ENCODE results near the gene CHFR. TPM values are rescaled to one million over a fixed set of nuclear protein-coding genes. Genes with fewer than 3 reads are reported as not detected.

Gene CHFR
- total and polyA plus RNA-seq, 2 of the 4 experiments (the other 2 are of a cell fraction), result 13.4 to 35.3 TPM

DNA sequence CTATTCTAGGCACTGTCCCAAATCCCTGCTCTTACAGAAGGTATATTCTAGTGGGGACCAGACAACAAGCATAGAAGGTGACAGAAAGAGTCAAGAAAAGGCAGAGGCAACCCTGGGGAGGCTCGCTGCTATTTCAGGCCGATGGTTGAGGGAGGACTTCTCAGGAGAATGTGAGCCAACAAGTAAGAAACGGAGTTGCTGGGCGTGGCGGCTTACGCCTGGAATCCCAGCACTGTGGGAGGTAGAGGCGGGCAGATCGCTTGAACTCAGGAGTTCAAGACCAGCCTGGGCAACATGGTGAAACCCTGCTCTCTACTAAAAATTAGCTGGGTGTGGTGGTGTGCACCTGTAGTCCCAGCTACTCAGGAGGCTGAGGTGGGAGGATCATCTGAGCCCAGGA is 54.1 kb downstream of the CHFR start:
- no peak overlapping the region for H4K91ac ChIP-seq (ENCODE audit: insufficient read depth, low read depth, low read length)
- H3K14ac ChIP-seq (replicated peaks; ENCODE audit: low read depth, low read length), result no peak overlapping the region
- H2BK15ac ChIP-seq (ENCODE audit: low read depth, low read length), result no peak overlapping the region
- dilution Hi-C loops (cut with HindIII; ENCODE audit: low sequenced_read_pairs, unreplicated experiment) (no loop called here), in situ Hi-C loops (cut with MboI; ENCODE audit: low sequenced_read_pairs) (no loop called here), intact Hi-C loops (cut with micrococcal nuclease) (no loop called here)
- H3K27ac ChIP-seq (ENCODE audit: insufficient read depth, low read length), result no peak overlapping the region
- H3K4me2 ChIP-seq (ENCODE audit: low read depth, low read length), result no peak overlapping the region
- peaks cover 0 to 22% of the 10 kb centered on the region in 2 experiments; a peak in 3 of 4 replicates for H3K79me1 ChIP-seq (ENCODE audit: low read depth in 1 of 2, low read length in 2 of 2)
- TF ChIP-seq, protein P1, sequence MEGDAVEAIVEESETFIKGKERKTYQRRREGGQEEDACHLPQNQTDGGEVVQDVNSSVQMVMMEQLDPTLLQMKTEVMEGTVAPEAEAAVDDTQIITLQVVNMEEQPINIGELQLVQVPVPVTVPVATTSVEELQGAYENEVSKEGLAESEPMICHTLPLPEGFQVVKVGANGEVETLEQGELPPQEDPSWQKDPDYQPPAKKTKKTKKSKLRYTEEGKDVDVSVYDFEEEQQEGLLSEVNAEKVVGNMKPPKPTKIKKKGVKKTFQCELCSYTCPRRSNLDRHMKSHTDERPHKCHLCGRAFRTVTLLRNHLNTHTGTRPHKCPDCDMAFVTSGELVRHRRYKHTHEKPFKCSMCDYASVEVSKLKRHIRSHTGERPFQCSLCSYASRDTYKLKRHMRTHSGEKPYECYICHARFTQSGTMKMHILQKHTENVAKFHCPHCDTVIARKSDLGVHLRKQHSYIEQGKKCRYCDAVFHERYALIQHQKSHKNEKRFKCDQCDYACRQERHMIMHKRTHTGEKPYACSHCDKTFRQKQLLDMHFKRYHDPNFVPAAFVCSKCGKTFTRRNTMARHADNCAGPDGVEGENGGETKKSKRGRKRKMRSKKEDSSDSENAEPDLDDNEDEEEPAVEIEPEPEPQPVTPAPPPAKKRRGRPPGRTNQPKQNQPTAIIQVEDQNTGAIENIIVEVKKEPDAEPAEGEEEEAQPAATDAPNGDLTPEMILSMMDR (conservative IDR thresholded peaks at IDR 0.05; ENCODE audit: low read depth, low read length), result no peak
- TF ChIP-seq MXI1 (IDR thresholded peaks at IDR 0.05; ENCODE audit: borderline replicate concordance, low read depth, low read length) (no peak), RCOR1 (IDR thresholded peaks at IDR 0.05; ENCODE audit: insufficient replicate concordance, low read length) (no peak), FOS (IDR thresholded peaks at IDR 0.05; ENCODE audit: low read depth, low read length) (no peak), CHD1 (IDR thresholded peaks at IDR 0.05; ENCODE audit: low read depth, low read length) (no peak), BHLHE40 (IDR thresholded peaks at IDR 0.05; ENCODE audit: low read depth, low read length) (no peak), CEBPB (IDR thresholded peaks at IDR 0.05; ENCODE audit: low read depth, low read length) (no peak), RAD21 (IDR thresholded peaks at IDR 0.05; ENCODE audit: low read length) (no peak), RFX5 (IDR thresholded peaks at IDR 0.05; ENCODE audit: low read depth, low read length) (no peak), SMC3 (IDR thresholded peaks at IDR 0.05; ENCODE audit: low read depth, low read length) (no peak), NFE2L2 (IDR thresholded peaks at IDR 0.05; ENCODE audit: low read depth, low read length) (no peak), USF2 (IDR thresholded peaks at IDR 0.05; ENCODE audit: low read depth, low read length) (no peak), ELK1 (IDR thresholded peaks at IDR 0.05; ENCODE audit: borderline replicate concordance, low read depth, low read length) (no peak)
- H3K36me3 ChIP-seq (ENCODE audit: control insufficient read depth, insufficient read depth, low read length), result peaks cover 22% of the 10 kb centered on the region
- no peak overlapping the region for H2AK9ac ChIP-seq (replicated peaks; ENCODE audit: low read depth, low read length, poor library complexity)
- H3K4me1 ChIP-seq (ENCODE audit: control insufficient read depth, insufficient read depth, low read length), result peaks cover 5% of the 10 kb centered on the region
- no TSS peak for BruUV-seq (replicated peaks)
- no peak overlapping the region for H3K4me3 ChIP-seq (ENCODE audit: insufficient read depth, low read depth, low read length)
- no peak overlapping the region for H3K56ac ChIP-seq (ENCODE audit: extremely low read depth, insufficient read depth, low read length)
- ATAC-seq (ENCODE audit: low read depth) (no peak), DNase-seq (no peak)
- H3K9ac ChIP-seq (ENCODE audit: low read depth, low read length), result no peak overlapping the region
- WGBS, 2 experiments (ENCODE audit: extremely low coverage in 2 of 2, insufficient read length in 1 of 2), result no CpG with 5 or more reads among the region's 8 CpGs
- H2BK20ac ChIP-seq (ENCODE audit: low read depth, low read length), result no peak overlapping the region
- no peak overlapping the region for H4K8ac ChIP-seq (ENCODE audit: low read depth in 2 of 2, low read length in 2 of 2)
- H4K5ac ChIP-seq (ENCODE audit: low read depth, low read length), result no peak overlapping the region
- no peaks in the 10 kb centered on the region; the same call in 1 of the 2 replicates for H4K20me1 ChIP-seq (ENCODE audit: insufficient read depth, low read length)
- no peak overlapping the region for H3K23ac ChIP-seq (ENCODE audit: low read depth, low read length)
- CTCF ChIA-PET, result no interaction called here
- no peak overlapping the region for H3K4ac ChIP-seq (ENCODE audit: low read depth, low read length)
- no peak overlapping the region for H2AFZ ChIP-seq (replicated peaks; ENCODE audit: low read length, poor library complexity)
- H2BK5ac ChIP-seq (ENCODE audit: low read depth, low read length, poor library complexity, severe bottlenecking), result no peak overlapping the region
- POLR2A ChIA-PET (ENCODE audit: unreplicated experiment), result no interaction called here
- H3K27me3 ChIP-seq (ENCODE audit: control insufficient read depth, insufficient read depth, low read length), result no peaks in the 10 kb centered on the region
- peaks cover 6% of the 10 kb centered on the region; the same call in 1 of the 2 replicates for H3K9me1 ChIP-seq (ENCODE audit: insufficient read depth, low read length)
- H2AK5ac ChIP-seq (ENCODE audit: low read depth, low read length), result no peak overlapping the region
- no peak overlapping the region for H3K18ac ChIP-seq (ENCODE audit: low read depth, low read length)
- H2BK120ac ChIP-seq (ENCODE audit: low read depth, low read length), result no peak overlapping the region
- H3K9me3 ChIP-seq (ENCODE audit: control insufficient read depth, insufficient read depth, low read length), result no peaks in the 10 kb centered on the region
